H9 (cell line): ENCODE data around the gene LMX1B. TPM values are rescaled to one million over a fixed set of nuclear protein-coding genes. Genes with fewer than 3 reads are reported as not detected.

Source experiments
- DNase-seq: peaks from one replicate; pipeline ENCODE4 v3.0.0-alpha.2; 2017
- H2AFZ ChIP-seq: one replicate; pipeline ENCODE4 v1.6.1; 2013; ENCODE audit warnings: mild to moderate bottlenecking, low read length, control low read depth, moderate library complexity
- H2AK5ac ChIP-seq: 2 replicates; pipeline ENCODE4 v1.6.1; 2013; ENCODE audit warnings: low read length, control low read depth, mixed read lengths; ENCODE audit not compliant: insufficient read length
- H2BK120ac ChIP-seq: one replicate; pipeline ENCODE4 v1.6.1; 2013; ENCODE audit warnings: low read depth, mild to moderate bottlenecking, low read length, control low read depth, inconsistent platforms; ENCODE audit not compliant: poor library complexity, severe bottlenecking
- H2BK12ac ChIP-seq: 2 replicates; pipeline ENCODE4 v1.6.1; 2013; ENCODE audit warnings: low read length, control low read depth, mixed read lengths, low read depth; ENCODE audit not compliant: insufficient read length
- H2BK15ac ChIP-seq: 2 replicates; pipeline ENCODE4 v1.6.1; 2013; ENCODE audit warnings: low read depth, low read length, control low read depth
- H2BK20ac ChIP-seq: one replicate; pipeline ENCODE4 v1.6.1; 2013; ENCODE audit warnings: low read depth, mild to moderate bottlenecking, low read length, control low read depth, inconsistent platforms; ENCODE audit not compliant: poor library complexity, severe bottlenecking
- H2BK5ac ChIP-seq: 2 replicates; pipeline ENCODE4 v1.6.1; 2013; ENCODE audit warnings: low read length, control low read depth, mixed read lengths; ENCODE audit not compliant: insufficient read length
- H3K14ac ChIP-seq: 2 replicates; pipeline ENCODE4 v1.6.1; 2013; ENCODE audit warnings: low read length, control low read depth; ENCODE audit not compliant: insufficient read depth
- H3K18ac ChIP-seq: 2 replicates; pipeline ENCODE4 v1.6.1; 2013; ENCODE audit warnings: low read depth, mild to moderate bottlenecking, mixed read lengths, low read length, control low read depth; ENCODE audit not compliant: insufficient read length
- H3K23ac ChIP-seq: 2 replicates; pipeline ENCODE4 v1.6.1; 2013; ENCODE audit warnings: low read length, control low read depth, mixed read lengths, low read depth; ENCODE audit not compliant: insufficient read length
- H3K23me2 ChIP-seq: 2 replicates; pipeline ENCODE4 v1.6.1; 2013; ENCODE audit warnings: low read depth, mild to moderate bottlenecking, mixed read lengths, low read length, control low read depth; ENCODE audit not compliant: insufficient read length, poor library complexity, severe bottlenecking
- H3K27ac ChIP-seq: 2 replicates; pipeline ENCODE4 v1.5.1; 2013; ENCODE audit warnings: low read length, control low read depth, mixed read lengths, low read depth; ENCODE audit not compliant: insufficient read length
- H3K27me3 ChIP-seq: 2 replicates; pipeline ENCODE4 v1.6.1; 2013; ENCODE audit warnings: low read length, control low read depth, inconsistent platforms; ENCODE audit not compliant: insufficient read depth
- H3K4ac ChIP-seq: 2 replicates; pipeline ENCODE4 v1.6.1; 2013; ENCODE audit warnings: low read depth, mild to moderate bottlenecking, control low read depth, inconsistent platforms, low read length, moderate library complexity
- H3K4me1 ChIP-seq: 2 replicates; pipeline ENCODE4 v1.6.1; 2013; ENCODE audit warnings: low read length, control low read depth, inconsistent platforms; ENCODE audit not compliant: insufficient read depth
- H3K4me2 ChIP-seq: 2 replicates; pipeline ENCODE4 v1.6.1; 2013; ENCODE audit warnings: low read length, control low read depth, mixed read lengths; ENCODE audit not compliant: insufficient read length, insufficient read depth
- H3K56ac ChIP-seq: 2 replicates; pipeline ENCODE4 v1.6.1; 2013; ENCODE audit warnings: low read depth, mild to moderate bottlenecking, mixed read lengths, low read length, control low read depth; ENCODE audit not compliant: insufficient read length
- H3K79me1 ChIP-seq: 2 replicates; pipeline ENCODE4 v1.6.1; 2013; ENCODE audit warnings: low read depth, mild to moderate bottlenecking, moderate library complexity, low read length, control low read depth, inconsistent platforms; ENCODE audit not compliant: insufficient read depth, poor library complexity, severe bottlenecking
- H3K79me2 ChIP-seq: 2 replicates; pipeline ENCODE4 v1.6.1; 2013; ENCODE audit warnings: low read length, control low read depth, inconsistent platforms; ENCODE audit not compliant: insufficient read depth
- H3K9ac ChIP-seq: 2 replicates; pipeline ENCODE4 v1.6.1; 2013; ENCODE audit warnings: low read length, control low read depth, mixed read lengths; ENCODE audit not compliant: insufficient read length; ENCODE audit errors: extremely low read depth
- H3K9me3 ChIP-seq: one replicate; pipeline ENCODE4 v1.6.1; 2013; ENCODE audit warnings: low read depth, low read length, inconsistent platforms; ENCODE audit not compliant: control insufficient read depth
- H3T11ph ChIP-seq: one replicate; pipeline ENCODE4 v1.6.1; 2013; ENCODE audit warnings: mild to moderate bottlenecking, low read length, control low read depth, inconsistent platforms
- H4K20me1 ChIP-seq: one replicate; pipeline ENCODE4 v1.6.1; 2013; ENCODE audit not compliant: control insufficient read depth, insufficient read length, insufficient read depth
- H4K5ac ChIP-seq: 2 replicates; pipeline ENCODE4 v1.6.1; 2013; ENCODE audit warnings: low read depth, mild to moderate bottlenecking, mixed read lengths, low read length, control low read depth; ENCODE audit not compliant: insufficient read length
- H4K8ac ChIP-seq: replicated peaks from 2 replicates; pipeline ENCODE4 v1.6.1; 2013; ENCODE audit warnings: low read length, control low read depth, mixed read lengths, low read depth; ENCODE audit not compliant: insufficient read length
- H4K91ac ChIP-seq: 2 replicates; pipeline ENCODE4 v1.6.1; 2013; ENCODE audit warnings: low read depth, mild to moderate bottlenecking, moderate library complexity, mixed read lengths, low read length, control low read depth; ENCODE audit not compliant: insufficient read length
- H3K27ac Mint-ChIP-seq, 3 experiments: 2 replicates in 2 of 3; 3 replicates in 1 of 3; pipeline ENCODE4 v1.8.0; 2020 to 2021; ENCODE audit warnings: mixed read lengths in 3 of 3, mild to moderate bottlenecking in 1 of 3, moderate library complexity in 1 of 3
- H3K27me3 Mint-ChIP-seq: 2 replicates; pipeline ENCODE4 v1.8.0; 2021; ENCODE audit warnings: low read depth, mild to moderate bottlenecking, moderate library complexity, mixed read lengths
- H3K36me3 Mint-ChIP-seq, 3 experiments: 2 replicates in 2 of 3; 3 replicates in 1 of 3; pipeline ENCODE4 v1.8.0; 2020 to 2021; ENCODE audit warnings: low read depth in 3 of 3, mixed read lengths in 3 of 3; ENCODE audit not compliant: insufficient read depth in 1 of 3
- H3K4me1 Mint-ChIP-seq, 2 experiments: 2 replicates each; pipeline ENCODE4 v1.8.0; 2020; ENCODE audit warnings: mixed read lengths in 2 of 2
- H3K4me3 Mint-ChIP-seq, 2 experiments: 2 replicates in 1 of 2; 3 replicates in 1 of 2; pipeline ENCODE4 v1.8.0; 2020 to 2021; ENCODE audit warnings: mild to moderate bottlenecking in 2 of 2, mixed read lengths in 2 of 2, moderate library complexity in 1 of 2
- H3K9me3 Mint-ChIP-seq, 2 experiments: 2 replicates in 1 of 2; 3 replicates in 1 of 2; pipeline ENCODE4 v1.8.0; 2020; ENCODE audit warnings: mild to moderate bottlenecking in 2 of 2, mixed read lengths in 2 of 2, moderate library complexity in 1 of 2
- CTCF ChIP-seq: fragments of 200-600 bp; sonication (generic); conservative IDR thresholded peaks from 3 replicates; pipeline ENCODE4 v1.8.0; 2021; ENCODE audit warnings: antibody characterized with exemption, mild to moderate bottlenecking
- WGBS: extraction: QIAGEN DNeasy Blood & Tissue Kit; methylation state at CpG from one replicate; pipeline ENCODE4 v1.1.7; 2013; ENCODE audit warnings: missing lambda C conversion rate, low lambda C conversion rate, mixed read lengths; ENCODE audit not compliant: insufficient read length; ENCODE audit errors: extremely low coverage; 5-methylcytosine and 5-hydroxymethylcytosine counted together
- total RNA-seq: library from RNA; stranded (reverse); gene quantifications from 2 replicates; pipeline ENCODE4 v1.2.1, GENCODE V29; 2021

Gene LMX1B
- total RNA-seq, 1 experiment from 2014 or later: 0.85 TPM

- peak overlapping the region; percentile 31 for H3K4me2 ChIP-seq
Observed at GRCh38 chr9:126675147-126675467, 61.4 kb downstream of the LMX1B start.

More at GRCh38 chr9:126675147-126675467, 61.4 kb downstream of the LMX1B start:
- Histone ChIP-seq H4K20me1 (peaks cover 3% of the 10 kb centered on the region), H3K79me1 (no peaks in the 10 kb centered on the region), H3K27ac (no peak overlapping the region), H2AFZ (no peak overlapping the region), H3T11ph (no peak overlapping the region), H3K18ac (no peak overlapping the region), H3K27me3 (peaks cover 10% of the 10 kb centered on the region; the same call in 1 of the 2 replicates), H2BK120ac (no peak overlapping the region), H2BK12ac (no peak overlapping the region), H4K5ac (no peak overlapping the region), H3K4me1 (peaks cover 24% of the 10 kb centered on the region; the same call in 1 of the 2 replicates), H3K79me2 (no peaks in the 10 kb centered on the region), H3K23me2 (peaks cover 7% of the 10 kb centered on the region), H3K9ac (no peak overlapping the region), H2AK5ac (no peak overlapping the region), H2BK15ac (no peak overlapping the region), H2BK5ac (no peak overlapping the region), H4K8ac (no peak overlapping the region), H3K14ac (no peak overlapping the region), H4K91ac (no peak overlapping the region), H3K9me3 (no peaks in the 10 kb centered on the region), H3K56ac (no peak overlapping the region), H3K23ac (no peak overlapping the region), H3K4ac (no peak overlapping the region), H2BK20ac (no peak overlapping the region)
- Mint-ChIP-seq H3K27ac (peak overlapping the region in 1 of 3 experiments; percentile 64; a peak in 2 of 7 replicates), H3K4me1 (peaks cover 53 to 70% of the 10 kb centered on the region in 2 experiments), H3K4me3 (peak overlapping the region; percentile 37 to 65), H3K9me3 (no peaks in the 10 kb centered on the region; a peak in 1 of 5 replicates), H3K27me3 (peaks cover 83% of the 10 kb centered on the region), H3K36me3 (no peaks in the 10 kb centered on the region; a peak in 1 of 7 replicates)
- TF ChIP-seq CTCF: no peak
- no peak for DNase-seq
- WGBS: no CpG with 5 or more reads among the region's 8 CpGs
